Panc1 (cell line): Measurements from ENCODE around the gene PTS. TPM values are rescaled to one million over a fixed set of nuclear protein-coding genes. Genes with fewer than 3 reads are reported as not detected.

Experiments
- ATAC-seq: fragments of 200-7000 bp; cut with Tn5 transposase; 2 replicates; pipeline ENCODE4 v1.9.1; 2020; ENCODE audit warnings: mild to moderate bottlenecking, moderate library complexity
- BruUV-seq: library from RNA; stranded (reverse); fragments of 400-500 nt; replicated peaks from 2 replicates; lab custom pipeline; 2021; lab: Mats Ljungman, UMichigan
- CTCF ChIA-PET: fragments of 300-600 bp; sonication (Branson Sonifier 250); formaldehyde crosslinking; loops from one replicate; lab custom pipeline; 2022; ENCODE audit warnings: antibody characterized with exemption; lab: Charles Lee
- POLR2A ChIA-PET: fragments of 300-600 bp; sonication (Branson Sonifier 250); formaldehyde crosslinking; loops from one replicate; lab custom pipeline; 2022; ENCODE audit warnings: antibody characterized with exemption; lab: Charles Lee
- DNase-seq: peaks from one replicate; pipeline ENCODE4 v3.0.0-alpha.2; 2010; ENCODE audit warnings: low read depth, low spot score
- H3K27ac ChIP-seq: 2 replicates; pipeline ENCODE4 v1.5.1; 2011; ENCODE audit warnings: mild to moderate bottlenecking, low read length, inconsistent platforms
- H3K27me3 ChIP-seq: fragments of 200-500 bp; sonication (Bioruptor generic); 2 replicates; pipeline ENCODE4 v1.6.0; 2014; ENCODE audit warnings: low read length, inconsistent platforms; ENCODE audit not compliant: control insufficient read depth, insufficient read depth
- H3K36me3 ChIP-seq: fragments of 200-500 bp; sonication (Bioruptor generic); 2 replicates; pipeline ENCODE4 v1.5.1; 2014; ENCODE audit warnings: inconsistent platforms, mild to moderate bottlenecking, low read length, moderate library complexity; ENCODE audit not compliant: control insufficient read depth, insufficient read depth
- H3K4me1 ChIP-seq: 2 replicates; pipeline ENCODE4 v1.5.1; 2011; ENCODE audit warnings: inconsistent platforms, mild to moderate bottlenecking, low read length, moderate library complexity; ENCODE audit not compliant: control insufficient read depth, insufficient read depth
- H3K4me3 ChIP-seq, 2 experiments: 2 replicates each; pipeline ENCODE4 v1.5.1; 2011 to 2012; ENCODE audit warnings: low read depth in 2 of 2, low read length in 2 of 2, mild to moderate bottlenecking in 2 of 2, inconsistent platforms in 1 of 2, moderate library complexity in 1 of 2
- H3K9me3 ChIP-seq: fragments of 200-500 bp; sonication (Bioruptor generic); 2 replicates; pipeline ENCODE4 v1.5.1; 2014; ENCODE audit warnings: low read depth, mild to moderate bottlenecking, inconsistent platforms, low read length, moderate library complexity; ENCODE audit not compliant: control insufficient read depth, insufficient read depth
- CTCF ChIP-seq: fragments of 450-650 bp; IDR thresholded peaks from 2 replicates; pipeline ENCODE4 v1.5.1; 2017; ENCODE audit warnings: mild to moderate bottlenecking
- POLR2AphosphoS5 ChIP-seq: IDR thresholded peaks from 2 replicates; pipeline ENCODE4 v1.6.1; 2012; ENCODE audit warnings: mild to moderate bottlenecking, low read depth, low read length, moderate library complexity
- REST ChIP-seq, 2 experiments: IDR thresholded peaks; 2 replicates each; pipeline ENCODE4 v1.6.1; 2011 to 2012; ENCODE audit warnings: low read depth in 2 of 2, control low read depth in 1 of 2, low read length in 1 of 2, mild to moderate bottlenecking in 1 of 2, moderate library complexity in 1 of 2; ENCODE audit not compliant: insufficient read depth in 1 of 2
- SIN3A ChIP-seq: IDR thresholded peaks from 2 replicates; pipeline ENCODE4 v1.6.1; 2012; ENCODE audit warnings: low read depth, mild to moderate bottlenecking, low read length, moderate library complexity, borderline replicate concordance; ENCODE audit not compliant: insufficient read depth
- TCF7L2 ChIP-seq: IDR thresholded peaks from 2 replicates; pipeline ENCODE4 v1.6.1; 2011; ENCODE audit warnings: mild to moderate bottlenecking, low read depth, low read length, inconsistent platforms
- in situ Hi-C: cut with HindIII; loops from 2 replicates; pipeline ENCODE4 v1.10.0; 2016; ENCODE audit warnings: low sequenced_read_pairs, low pct_unique_long_range_greater_than_20kb
- intact Hi-C: fragments of 100-400 bp; cut with micrococcal nuclease; formaldehyde crosslinking; loops from one replicate; pipeline ENCODE4 v1.10.0; 2022; ENCODE audit not compliant: unreplicated experiment
- total RNA-seq: library from RNA; stranded (reverse); gene quantifications from one replicate; pipeline ENCODE4 v1.2.1, GENCODE V29; 2021; ENCODE audit not compliant: unreplicated experiment

Gene PTS
- total RNA-seq, 1 experiment from 2014 or later: 64.2 TPM

- CTCF ChIA-PET: no interaction called here
These were observed 26.0 kb upstream of the PTS start for GRCh38 chr11:112200252-112200651.

GRCh38 chr11:112206071-112206470 is 20.2 kb upstream of the PTS start:
- CTCF ChIA-PET: no interaction called here
- Histone ChIP-seq H3K27ac (no peak overlapping the region), H3K27me3 (no peaks in the 10 kb centered on the region), H3K36me3 (no peaks in the 10 kb centered on the region), H3K4me1 (no peaks in the 10 kb centered on the region), H3K4me3 (no peak overlapping the region), H3K9me3 (no peaks in the 10 kb centered on the region)
- POLR2A ChIA-PET: no interaction called here
- no TSS peak for BruUV-seq
- intact Hi-C loops (no loop called here), in situ Hi-C loops (no loop called here)
- ATAC-seq (no peak), DNase-seq (no peak)
- no peak for TF ChIP-seq SIN3A
- TF ChIP-seq TCF7L2: no peak
- no peak for TF ChIP-seq POLR2AphosphoS5
- TF ChIP-seq REST (IDR thresholded peaks at IDR 0.05; ENCODE audit: insufficient read depth in 1 of 2, low read depth in 2 of 2, low read length in 1 of 2): no peak
- no peak for TF ChIP-seq CTCF

More at GRCh38 chr11:112200252-112200651, 26.0 kb upstream of the PTS start:
- H3K4me3 ChIP-seq: no peak overlapping the region
- no peak for TF ChIP-seq SIN3A
- TF ChIP-seq TCF7L2: no peak
- TF ChIP-seq POLR2AphosphoS5: no peak
- no peak for TF ChIP-seq CTCF
- no peak for TF ChIP-seq REST (IDR thresholded peaks at IDR 0.05; ENCODE audit: insufficient read depth in 1 of 2, low read depth in 2 of 2, low read length in 1 of 2)
- no peak for DNase-seq
- no peak for ATAC-seq
- no peaks in the 10 kb centered on the region for H3K4me1 ChIP-seq
- in situ Hi-C loops (no loop called here), intact Hi-C loops (no loop called here)
- no peaks in the 10 kb centered on the region for H3K27me3 ChIP-seq
- no peak overlapping the region for H3K27ac ChIP-seq
- no peaks in the 10 kb centered on the region for H3K36me3 ChIP-seq
- no TSS peak for BruUV-seq
- no peaks in the 10 kb centered on the region for H3K9me3 ChIP-seq
- POLR2A ChIA-PET: interaction anchor here (0.6 kb wide), 1 partner anchor 34 kb away, joined by 4 read pairs; no protein-coding TSS in a partner anchor
